ENCODE data around the gene VWA3B.
"Not testable (repeated sequence)": the region's sequence is repeated elsewhere in the genome, so short reads cannot be mapped to it uniquely, and the experiment has no call there.

VWA3B gene

DNA sequence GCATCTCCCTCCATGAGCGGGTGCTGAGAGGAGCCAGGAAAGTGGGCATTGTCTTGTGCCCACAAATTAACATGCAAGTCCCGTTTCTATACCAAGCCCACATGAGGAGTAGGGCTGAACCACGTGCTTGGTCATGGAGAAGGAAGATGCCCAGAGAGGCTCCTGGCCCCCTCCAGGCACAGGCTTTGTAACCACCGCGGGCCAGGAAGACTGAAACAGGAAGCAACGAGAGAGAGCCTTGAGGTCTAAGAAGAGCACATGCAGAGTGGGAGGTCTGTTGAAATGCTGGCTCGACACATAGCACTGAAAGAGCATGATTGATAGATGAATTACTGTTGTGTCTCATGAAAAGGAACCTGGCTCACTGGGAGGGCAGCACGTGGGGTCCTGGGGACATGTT, 36.3 kb downstream of the VWA3B start:
- Histone ChIP-seq H3K27ac (no peak overlapping the region), H3K9me3 (ENCODE audit: control insufficient read depth, low read length) (no peaks in the 10 kb centered on the region), H3K36me3 (ENCODE audit: control insufficient read depth, insufficient read depth, low read length) (no peaks in the 10 kb centered on the region), H3K9ac (no peak overlapping the region), H2AFZ (no peak overlapping the region), H3K27me3 (ENCODE audit: control insufficient read depth, insufficient read depth, low read length) (no peaks in the 10 kb centered on the region), H3K79me2 (no peaks in the 10 kb centered on the region), H3K4me2 (ENCODE audit: low read length) (no peak overlapping the region), H3K4me3 (ENCODE audit: low read depth, low read length) (no peak overlapping the region), H3K4me1 (no peaks in the 10 kb centered on the region)
- TF ChIP-seq, protein P1, sequence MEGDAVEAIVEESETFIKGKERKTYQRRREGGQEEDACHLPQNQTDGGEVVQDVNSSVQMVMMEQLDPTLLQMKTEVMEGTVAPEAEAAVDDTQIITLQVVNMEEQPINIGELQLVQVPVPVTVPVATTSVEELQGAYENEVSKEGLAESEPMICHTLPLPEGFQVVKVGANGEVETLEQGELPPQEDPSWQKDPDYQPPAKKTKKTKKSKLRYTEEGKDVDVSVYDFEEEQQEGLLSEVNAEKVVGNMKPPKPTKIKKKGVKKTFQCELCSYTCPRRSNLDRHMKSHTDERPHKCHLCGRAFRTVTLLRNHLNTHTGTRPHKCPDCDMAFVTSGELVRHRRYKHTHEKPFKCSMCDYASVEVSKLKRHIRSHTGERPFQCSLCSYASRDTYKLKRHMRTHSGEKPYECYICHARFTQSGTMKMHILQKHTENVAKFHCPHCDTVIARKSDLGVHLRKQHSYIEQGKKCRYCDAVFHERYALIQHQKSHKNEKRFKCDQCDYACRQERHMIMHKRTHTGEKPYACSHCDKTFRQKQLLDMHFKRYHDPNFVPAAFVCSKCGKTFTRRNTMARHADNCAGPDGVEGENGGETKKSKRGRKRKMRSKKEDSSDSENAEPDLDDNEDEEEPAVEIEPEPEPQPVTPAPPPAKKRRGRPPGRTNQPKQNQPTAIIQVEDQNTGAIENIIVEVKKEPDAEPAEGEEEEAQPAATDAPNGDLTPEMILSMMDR (IDR thresholded peaks at IDR 0.05) = no peak

GRCh38 chr2:98126061-98126460, 39.1 kb downstream of the VWA3B start:
- H3K4me2 ChIP-seq (ENCODE audit: low read length) = no peak overlapping the region
- no peak overlapping the region for H3K9ac ChIP-seq
- no peak overlapping the region for H3K4me3 ChIP-seq (ENCODE audit: low read depth, low read length)
- no peak overlapping the region for H2AFZ ChIP-seq
- H3K9me3 ChIP-seq (ENCODE audit: control insufficient read depth, low read length) = no peaks in the 10 kb centered on the region
- H3K79me2 ChIP-seq = no peaks in the 10 kb centered on the region
- no peaks in the 10 kb centered on the region for H3K36me3 ChIP-seq (ENCODE audit: control insufficient read depth, insufficient read depth, low read length)
- H3K27me3 ChIP-seq (ENCODE audit: control insufficient read depth, insufficient read depth, low read length) = no peaks in the 10 kb centered on the region
- H3K27ac ChIP-seq = no peak overlapping the region
- H3K4me1 ChIP-seq = no peaks in the 10 kb centered on the region
- TF ChIP-seq, protein P1 (IDR thresholded peaks at IDR 0.05) = no peak

GRCh38 chr2:98127229-98127989, 40.4 kb downstream of the VWA3B start:
- TF ChIP-seq, protein P1 (IDR thresholded peaks at IDR 0.05) = no peak
- Histone ChIP-seq H3K4me1 (no peaks in the 10 kb centered on the region), H3K27me3 (ENCODE audit: control insufficient read depth, insufficient read depth, low read length) (no peaks in the 10 kb centered on the region), H3K9me3 (ENCODE audit: control insufficient read depth, low read length) (no peaks in the 10 kb centered on the region), H3K4me2 (ENCODE audit: low read length) (no peak overlapping the region), H3K4me3 (ENCODE audit: low read depth, low read length) (no peak overlapping the region), H3K9ac (no peak overlapping the region), H2AFZ (no peak overlapping the region), H3K79me2 (no peaks in the 10 kb centered on the region), H3K27ac (no peak overlapping the region), H3K36me3 (ENCODE audit: control insufficient read depth, insufficient read depth, low read length) (no peaks in the 10 kb centered on the region)

- H3K36me3 ChIP-seq (ENCODE audit: control insufficient read depth, insufficient read depth, low read length) = no peaks in the 10 kb centered on the region
- H3K9ac ChIP-seq = no peak overlapping the region
- no peak overlapping the region for H2AFZ ChIP-seq
- H3K27me3 ChIP-seq (ENCODE audit: control insufficient read depth, insufficient read depth, low read length) = no peaks in the 10 kb centered on the region
- TF ChIP-seq, protein P1 (IDR thresholded peaks at IDR 0.05) = no peak
- no peak overlapping the region for H3K4me2 ChIP-seq (ENCODE audit: low read length)
- H3K9me3 ChIP-seq (ENCODE audit: control insufficient read depth, low read length) = no peaks in the 10 kb centered on the region
- no peaks in the 10 kb centered on the region for H3K4me1 ChIP-seq
- no peaks in the 10 kb centered on the region for H3K79me2 ChIP-seq
- no peak overlapping the region for H3K27ac ChIP-seq
- H3K4me3 ChIP-seq (ENCODE audit: low read depth, low read length) = no peak overlapping the region
Observed at GRCh38 chr2:98128556-98129109, 41.7 kb downstream of the VWA3B start.

GRCh38 chr2:98130073-98130472, 43.1 kb downstream of the VWA3B start:
- H3K9me3 ChIP-seq (ENCODE audit: control insufficient read depth, low read length); H3K4me1 ChIP-seq; H3K9ac ChIP-seq; H3K27ac ChIP-seq; H3K27me3 ChIP-seq (ENCODE audit: control insufficient read depth, insufficient read depth, low read length); H2AFZ ChIP-seq; H3K36me3 ChIP-seq (ENCODE audit: control insufficient read depth, insufficient read depth, low read length); H3K4me3 ChIP-seq (ENCODE audit: low read depth, low read length); H3K79me2 ChIP-seq; H3K4me2 ChIP-seq (ENCODE audit: low read length): not testable (repeated sequence)

Measured in parathyroid adenoma (tissue), 2 donors.